ENCODE data around the gene ACKR3. TPM values are rescaled to one million over a fixed set of nuclear protein-coding genes. Genes with fewer than 3 reads are reported as not detected.

ACKR3 gene
- total and polyA plus RNA-seq, 2 of the 4 experiments (the other 2 are of a cell fraction), result not detected

GRCh38 chr2:236587861-236588815 lies 18.5 kb downstream of the ACKR3 start:
- no peak overlapping the region for H2AK9ac ChIP-seq (replicated peaks; ENCODE audit: low read depth, low read length, poor library complexity)
- H3K27me3 ChIP-seq (ENCODE audit: control insufficient read depth, insufficient read depth, low read length), result no peaks in the 10 kb centered on the region; the same call in 1 of the 2 replicates
- no peak overlapping the region for H2BK120ac ChIP-seq (ENCODE audit: low read depth, low read length)
- POLR2A ChIA-PET (ENCODE audit: unreplicated experiment), result no interaction called here
- no peak overlapping the region for H3K4me3 ChIP-seq (ENCODE audit: insufficient read depth, low read depth, low read length)
- no peak overlapping the region for H3K4ac ChIP-seq (ENCODE audit: low read depth, low read length)
- CTCF ChIA-PET, result interaction anchor here (0.5 kb wide), 1 partner anchor 9 kb away, joined by 3 read pairs; no protein-coding TSS in a partner anchor
- no peak overlapping the region for H3K56ac ChIP-seq (ENCODE audit: extremely low read depth, insufficient read depth, low read length)
- H3K4me2 ChIP-seq (ENCODE audit: low read depth, low read length), result no peak overlapping the region
- WGBS, 2 experiments (ENCODE audit: extremely low coverage in 2 of 2, insufficient read length in 1 of 2), result 94% methylated on average over 12 of the region's 32 CpGs; no CpG with 5 or more reads in 1 of the 2 experiments
- H3K79me1 ChIP-seq (ENCODE audit: low read depth in 1 of 2, low read length in 2 of 2), result no peaks in the 10 kb centered on the region
- TF ChIP-seq FOS (IDR thresholded peaks at IDR 0.05; ENCODE audit: low read depth, low read length) (no peak), SMC3 (IDR thresholded peaks at IDR 0.05; ENCODE audit: low read depth, low read length) (no peak), POLR2A (IDR thresholded peaks at IDR 0.05; ENCODE audit: low read depth, low read length) (no peak), ELK1 (IDR thresholded peaks at IDR 0.05; ENCODE audit: borderline replicate concordance, low read depth, low read length) (no peak), RAD21 (IDR thresholded peaks at IDR 0.05; ENCODE audit: low read length) (no peak), CEBPB (IDR thresholded peaks at IDR 0.05; ENCODE audit: low read depth, low read length) (no peak), MAFK (IDR thresholded peaks at IDR 0.05; ENCODE audit: low read depth, low read length) (no peak), CHD1 (IDR thresholded peaks at IDR 0.05; ENCODE audit: low read depth, low read length) (no peak), RFX5 (IDR thresholded peaks at IDR 0.05; ENCODE audit: low read depth, low read length) (no peak), RCOR1 (IDR thresholded peaks at IDR 0.05; ENCODE audit: insufficient replicate concordance, low read length) (no peak), NFE2L2 (IDR thresholded peaks at IDR 0.05; ENCODE audit: low read depth, low read length) (no peak), BHLHE40 (IDR thresholded peaks at IDR 0.05; ENCODE audit: low read depth, low read length) (no peak), MAZ (IDR thresholded peaks at IDR 0.05; ENCODE audit: borderline replicate concordance, low read depth, low read length) (no peak)
- TF ChIP-seq, protein P1, sequence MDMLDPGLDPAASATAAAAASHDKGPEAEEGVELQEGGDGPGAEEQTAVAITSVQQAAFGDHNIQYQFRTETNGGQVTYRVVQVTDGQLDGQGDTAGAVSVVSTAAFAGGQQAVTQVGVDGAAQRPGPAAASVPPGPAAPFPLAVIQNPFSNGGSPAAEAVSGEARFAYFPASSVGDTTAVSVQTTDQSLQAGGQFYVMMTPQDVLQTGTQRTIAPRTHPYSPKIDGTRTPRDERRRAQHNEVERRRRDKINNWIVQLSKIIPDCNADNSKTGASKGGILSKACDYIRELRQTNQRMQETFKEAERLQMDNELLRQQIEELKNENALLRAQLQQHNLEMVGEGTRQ (IDR thresholded peaks at IDR 0.05; ENCODE audit: low read depth, low read length), result no peak
- TF ChIP-seq, protein P2, sequence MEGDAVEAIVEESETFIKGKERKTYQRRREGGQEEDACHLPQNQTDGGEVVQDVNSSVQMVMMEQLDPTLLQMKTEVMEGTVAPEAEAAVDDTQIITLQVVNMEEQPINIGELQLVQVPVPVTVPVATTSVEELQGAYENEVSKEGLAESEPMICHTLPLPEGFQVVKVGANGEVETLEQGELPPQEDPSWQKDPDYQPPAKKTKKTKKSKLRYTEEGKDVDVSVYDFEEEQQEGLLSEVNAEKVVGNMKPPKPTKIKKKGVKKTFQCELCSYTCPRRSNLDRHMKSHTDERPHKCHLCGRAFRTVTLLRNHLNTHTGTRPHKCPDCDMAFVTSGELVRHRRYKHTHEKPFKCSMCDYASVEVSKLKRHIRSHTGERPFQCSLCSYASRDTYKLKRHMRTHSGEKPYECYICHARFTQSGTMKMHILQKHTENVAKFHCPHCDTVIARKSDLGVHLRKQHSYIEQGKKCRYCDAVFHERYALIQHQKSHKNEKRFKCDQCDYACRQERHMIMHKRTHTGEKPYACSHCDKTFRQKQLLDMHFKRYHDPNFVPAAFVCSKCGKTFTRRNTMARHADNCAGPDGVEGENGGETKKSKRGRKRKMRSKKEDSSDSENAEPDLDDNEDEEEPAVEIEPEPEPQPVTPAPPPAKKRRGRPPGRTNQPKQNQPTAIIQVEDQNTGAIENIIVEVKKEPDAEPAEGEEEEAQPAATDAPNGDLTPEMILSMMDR (conservative IDR thresholded peaks at IDR 0.05; ENCODE audit: low read depth, low read length), result no peak
- H3K4me1 ChIP-seq (ENCODE audit: control insufficient read depth, insufficient read depth, low read length), result no peaks in the 10 kb centered on the region; the same call in 1 of the 2 replicates
- no peak overlapping the region for H2BK15ac ChIP-seq (ENCODE audit: low read depth, low read length)
- BruUV-seq (replicated peaks), result no TSS peak
- no peak overlapping the region for H2BK5ac ChIP-seq (ENCODE audit: low read depth, low read length, poor library complexity, severe bottlenecking)
- intact Hi-C loops (cut with micrococcal nuclease), result no loop called here
- no peak overlapping the region for H3K23ac ChIP-seq (ENCODE audit: low read depth, low read length)
- dilution Hi-C loops (cut with HindIII; ENCODE audit: low sequenced_read_pairs, unreplicated experiment), result no loop called here
- in situ Hi-C loops (cut with MboI; ENCODE audit: low sequenced_read_pairs), result no loop called here
- no peak overlapping the region for H3K9ac ChIP-seq (ENCODE audit: low read depth, low read length)
- no peaks in the 10 kb centered on the region for H3K36me3 ChIP-seq (ENCODE audit: control insufficient read depth, insufficient read depth, low read length)
- H2AK5ac ChIP-seq (ENCODE audit: low read depth, low read length), result no peak overlapping the region
- H3K18ac ChIP-seq (ENCODE audit: low read depth, low read length), result no peak overlapping the region
- H3K9me1 ChIP-seq (ENCODE audit: insufficient read depth, low read length), result no peaks in the 10 kb centered on the region
- H4K5ac ChIP-seq (ENCODE audit: low read depth, low read length), result no peak overlapping the region
- H2BK20ac ChIP-seq (ENCODE audit: low read depth, low read length), result no peak overlapping the region
- H3K9me3 ChIP-seq (ENCODE audit: control insufficient read depth, insufficient read depth, low read length), result peaks cover 6% of the 10 kb centered on the region
- H3K27ac ChIP-seq (ENCODE audit: insufficient read depth, low read length), result no peak overlapping the region
- no peak overlapping the region for H4K91ac ChIP-seq (ENCODE audit: insufficient read depth, low read depth, low read length)
- DNase-seq, result no peak
- no peak overlapping the region for H2AFZ ChIP-seq (replicated peaks; ENCODE audit: low read length, poor library complexity)
- H4K8ac ChIP-seq (ENCODE audit: low read depth in 2 of 2, low read length in 2 of 2), result no peak overlapping the region
- no peaks in the 10 kb centered on the region for H4K20me1 ChIP-seq (ENCODE audit: insufficient read depth, low read length)
- ATAC-seq (ENCODE audit: low read depth), result no peak
- H3K14ac ChIP-seq (replicated peaks; ENCODE audit: low read depth, low read length), result no peak overlapping the region
